ENCODE results near the gene SCARF1. TPM values are rescaled to one million over a fixed set of nuclear protein-coding genes. Genes with fewer than 3 reads are reported as not detected.

Gene SCARF1
- total RNA-seq, 2 donors from 2014 or later = 1.9 to 2.5 TPM

GRCh38 chr17:1591474-1592090 lies 54.0 kb downstream of the SCARF1 start:
- H3K4me3 Mint-ChIP-seq = no peak overlapping the region
- H3K27me3 Mint-ChIP-seq (ENCODE audit: low read depth) = no peaks in the 10 kb centered on the region
- no peak overlapping the region for H3K27ac Mint-ChIP-seq
- DNase-seq (no peak), ATAC-seq (replicated peaks in 1 of 2) (no peak)
- peaks cover 14% of the 10 kb centered on the region for H3K4me1 Mint-ChIP-seq (ENCODE audit: low read depth)
- no peaks in the 10 kb centered on the region for H3K36me3 Mint-ChIP-seq (ENCODE audit: insufficient read depth in 2 of 2)
- no peaks in the 10 kb centered on the region for H3K9me3 Mint-ChIP-seq

DNA sequence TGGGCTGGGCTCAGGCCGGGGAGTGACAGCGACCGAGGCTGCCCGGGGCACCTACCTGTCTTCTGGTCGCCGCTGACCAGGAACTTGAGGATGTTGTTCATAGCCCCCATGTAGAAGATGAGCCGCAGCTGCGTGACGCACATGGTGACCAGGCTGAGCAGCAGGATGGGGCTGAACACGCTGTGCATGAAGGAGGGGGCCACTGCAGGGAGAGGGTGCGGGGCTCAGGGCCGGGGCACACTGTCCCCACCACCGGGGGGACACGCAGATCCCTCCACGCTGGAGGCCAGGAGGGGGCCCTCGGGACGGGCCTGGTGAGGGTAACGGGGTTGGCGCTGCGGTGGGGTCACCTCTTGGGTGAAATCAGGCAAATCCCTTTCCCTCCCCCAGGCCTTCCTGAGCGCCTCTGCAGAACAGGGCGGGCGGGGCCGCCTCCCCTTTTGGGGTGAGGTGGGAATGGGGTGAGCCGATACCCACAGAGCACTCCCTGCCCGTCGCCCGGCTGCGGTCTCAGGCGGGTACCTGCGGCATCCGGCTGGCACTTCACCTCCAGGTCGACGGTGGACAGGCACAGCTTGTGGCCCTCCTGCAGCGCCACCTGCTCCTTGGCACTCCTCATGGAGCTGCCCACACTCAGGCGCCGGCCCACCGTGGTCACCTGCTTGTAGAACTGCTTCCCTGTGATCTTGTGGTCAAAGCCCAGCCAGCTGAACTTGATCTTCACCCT lies 54.6 kb downstream of the SCARF1 start:
- Mint-ChIP-seq H3K36me3 (ENCODE audit: insufficient read depth in 2 of 2) (no peaks in the 10 kb centered on the region), H3K4me1 (ENCODE audit: low read depth) (peaks cover 14% of the 10 kb centered on the region), H3K27me3 (ENCODE audit: low read depth) (no peaks in the 10 kb centered on the region), H3K27ac (no peak overlapping the region), H3K9me3 (no peaks in the 10 kb centered on the region), H3K4me3 (no peak overlapping the region)
- no peak for DNase-seq
- ATAC-seq (replicated peaks in 1 of 2) = no peak

DNA sequence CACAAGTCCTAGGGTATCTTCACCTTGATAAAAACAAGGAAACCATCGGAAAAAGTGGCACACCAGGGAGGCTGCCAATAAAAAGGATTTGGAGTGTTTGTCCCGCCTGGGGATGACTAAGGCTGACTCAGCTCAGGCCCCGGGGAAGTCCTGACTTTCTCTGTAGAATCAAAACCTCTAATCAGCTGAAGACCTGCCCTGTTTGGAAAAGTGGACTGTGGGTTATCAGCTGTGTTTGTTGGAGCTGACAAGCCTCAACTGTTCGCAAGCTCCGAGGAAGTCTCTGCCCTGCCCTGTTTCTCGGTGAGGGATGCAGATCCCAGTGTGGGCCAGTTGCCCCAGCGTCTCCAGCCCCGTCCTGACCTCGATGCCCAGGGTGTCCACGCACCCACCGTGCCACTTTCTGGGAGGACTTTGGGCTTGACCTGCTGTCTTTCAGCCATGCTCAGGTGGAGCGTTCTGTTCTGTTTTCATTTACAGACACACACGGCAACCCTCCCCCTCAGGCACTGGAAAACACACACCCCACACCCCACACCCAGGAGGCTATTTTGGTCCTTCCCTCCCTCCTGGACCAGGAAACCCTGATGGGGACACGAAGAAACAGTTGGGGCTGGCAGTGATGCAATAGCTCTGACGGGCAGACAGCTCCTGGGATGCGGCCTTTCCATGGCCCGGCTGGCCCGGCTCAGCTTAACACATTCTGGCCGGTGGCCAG lies 55.3 kb downstream of the SCARF1 start:
- H3K27me3 Mint-ChIP-seq (ENCODE audit: low read depth) = no peaks in the 10 kb centered on the region
- ATAC-seq (replicated peaks in 1 of 2) (peak; percentile 53 to 67), DNase-seq (peak; percentile 27 to 40)
- no peaks in the 10 kb centered on the region for H3K36me3 Mint-ChIP-seq (ENCODE audit: insufficient read depth in 2 of 2)
- peaks cover 14% of the 10 kb centered on the region for H3K4me1 Mint-ChIP-seq (ENCODE audit: low read depth)
- no peaks in the 10 kb centered on the region for H3K9me3 Mint-ChIP-seq
- no peak overlapping the region for H3K27ac Mint-ChIP-seq
- no peak overlapping the region for H3K4me3 Mint-ChIP-seq

- ATAC-seq (replicated peaks in 1 of 2) (no peak), DNase-seq (no peak)
- Mint-ChIP-seq H3K4me1 (ENCODE audit: low read depth) (peaks cover 14% of the 10 kb centered on the region), H3K27ac (no peak overlapping the region), H3K4me3 (no peak overlapping the region), H3K27me3 (ENCODE audit: low read depth) (no peaks in the 10 kb centered on the region), H3K36me3 (ENCODE audit: insufficient read depth in 2 of 2) (no peaks in the 10 kb centered on the region), H3K9me3 (no peaks in the 10 kb centered on the region)
Observed at GRCh38 chr17:1588821-1589585, 56.5 kb downstream of the SCARF1 start.

DNA sequence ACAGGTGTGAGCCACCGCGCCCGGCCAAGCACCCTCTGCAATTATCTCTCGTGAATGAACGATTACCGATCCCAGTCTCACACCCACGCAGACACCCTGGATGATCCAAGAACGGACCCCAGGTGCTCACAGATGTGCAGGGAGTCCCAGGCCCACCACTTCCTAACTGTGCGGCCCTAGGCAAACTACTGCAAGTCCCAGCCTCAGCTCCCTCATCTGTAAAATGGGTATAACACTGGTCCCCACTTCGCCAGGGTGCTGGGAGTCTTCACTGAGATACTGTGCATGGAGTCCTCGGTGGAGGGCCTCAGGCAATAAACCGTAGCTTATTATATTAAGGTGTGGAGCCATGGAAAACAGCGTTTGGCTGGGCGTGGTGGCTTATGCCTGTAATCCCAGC lies 61.4 kb downstream of the SCARF1 start:
- no peak overlapping the region for H3K4me3 Mint-ChIP-seq
- H3K4me1 Mint-ChIP-seq (ENCODE audit: low read depth) = no peaks in the 10 kb centered on the region
- no peaks in the 10 kb centered on the region for H3K27me3 Mint-ChIP-seq (ENCODE audit: low read depth)
- ATAC-seq (replicated peaks in 1 of 2) (no peak), DNase-seq (no peak)
- no peak overlapping the region for H3K27ac Mint-ChIP-seq
- H3K9me3 Mint-ChIP-seq = no peaks in the 10 kb centered on the region
- no peaks in the 10 kb centered on the region for H3K36me3 Mint-ChIP-seq (ENCODE audit: insufficient read depth in 2 of 2)

Other genes starting within 250 kb of the SCARF1 start
- gene YWHAE, start 245.5 kb downstream of the SCARF1 start, total RNA-seq = 100 to 1,000 TPM; 328 to 339 TPM
- gene CRK, start 189.5 kb downstream of the SCARF1 start, total RNA-seq = 10 to 100 TPM; 18.7 to 22.9 TPM
- gene MYO1C, start 153.0 kb downstream of the SCARF1 start, total RNA-seq = 10 to 100 TPM; 32.8 to 49.9 TPM
- gene INPP5K, start 129.1 kb downstream of the SCARF1 start, total RNA-seq = 10 to 100 TPM; 48.4 to 51.2 TPM
- gene PITPNA, start 82.9 kb downstream of the SCARF1 start, total RNA-seq = 10 to 100 TPM; 36.0 to 40.7 TPM
- 1 to 10 TPM; 3.4 to 3.8 TPM for gene SLC43A2, start 16.9 kb downstream of the SCARF1 start, total RNA-seq
- 1 to 10 TPM; 3.4 to 4.4 TPM for gene RILP, start 4.1 kb upstream of the SCARF1 start, total RNA-seq
- gene PRPF8, start 39.1 kb upstream of the SCARF1 start, total RNA-seq = 100 to 1,000 TPM; 332 to 390 TPM
- gene TLCD2, start 64.6 kb upstream of the SCARF1 start, total RNA-seq = 1 to 10 TPM in 1 of 2 donors, under 1 TPM in 1; 0.70 to 1.8 TPM
- 10 to 100 TPM in 1 of 2 donors, 1 to 10 TPM in 1; 9.4 to 11.2 TPM for gene WDR81, start 79.0 kb upstream of the SCARF1 start, total RNA-seq
- gene SERPINF2, start 97.1 kb upstream of the SCARF1 start, total RNA-seq = 1 to 10 TPM in 1 of 2 donors, under 1 TPM in 1; 0.89 to 1.6 TPM
- gene SERPINF1, start 116.3 kb upstream of the SCARF1 start, total RNA-seq = 1 to 10 TPM in 1 of 2 donors, not detected in 1; 2.2 TPM
- gene SMYD4, start 184.2 kb upstream of the SCARF1 start, total RNA-seq = 10 to 100 TPM; 23.0 to 30.6 TPM
- 100 to 1,000 TPM; 178 to 211 TPM for gene RPA1, start 184.3 kb upstream of the SCARF1 start, total RNA-seq

All from activated T-cell treated with anti-CD3 and anti-CD28 coated beads, Interleukin-2, amount 50 U/mL, for 72 hours (primary cell).